HEK293 (cell line): Measurements from ENCODE around the gene STARD13.

ENCODE experiments used
- CTCF ChIA-PET: fragments of 350-600 bp; formaldehyde crosslinking; extraction: SDS; loops from one replicate; lab custom pipeline; 2021; ENCODE audit warnings: antibody characterized with exemption; lab: Yijun Ruan, JAX
- POLR2A ChIA-PET: fragments of 300-600 bp; formaldehyde crosslinking; extraction: SDS; loops from one replicate; lab custom pipeline; 2020; ENCODE audit warnings: antibody characterized with exemption, inconsistent platforms; lab: Yijun Ruan, JAX
- H3K27ac ChIP-seq: fragments of 200-500 bp; sonication (Bioruptor generic); 2 replicates; pipeline ENCODE4 v1.5.1; 2014; ENCODE audit warnings: low read depth, low read length, control low read depth, inconsistent platforms; ENCODE audit errors: extremely low read depth
- H3K36me3 ChIP-seq, 2 experiments: fragments of 200-500 bp in 1 of 2; sonication (Bioruptor generic) in 1 of 2; 1 replicate in 1 of 2; 2 replicates in 1 of 2; pipeline ENCODE4 v1.5.1; 2014 to 2017; ENCODE audit warnings: inconsistent platforms in 2 of 2, low read length in 2 of 2; ENCODE audit not compliant: control insufficient read depth in 2 of 2, insufficient read depth in 1 of 2
- H3K4me1 ChIP-seq: fragments of 200-500 bp; sonication (Bioruptor generic); 2 replicates; pipeline ENCODE4 v1.5.1; 2014; ENCODE audit warnings: mild to moderate bottlenecking, low read length, inconsistent platforms; ENCODE audit not compliant: control insufficient read depth, insufficient read depth
- H3K4me3 ChIP-seq: 2 replicates; pipeline ENCODE4 v1.5.1; 2011; ENCODE audit warnings: low read depth, mild to moderate bottlenecking, control low read depth, low read length, moderate library complexity
- H3K9me3 ChIP-seq: fragments of 200-500 bp; sonication (Bioruptor generic); 2 replicates; pipeline ENCODE4 v1.5.1; 2014; ENCODE audit warnings: low read depth, low read length, inconsistent platforms; ENCODE audit not compliant: control insufficient read depth, insufficient read depth
- CTCF ChIP-seq: fragments of 450-650 bp; formaldehyde crosslinking; IDR thresholded peaks from 2 replicates; pipeline ENCODE4 v1.5.1; 2016; ENCODE audit warnings: missing biosample characterization, missing genetic modification characterization
- EGR2 ChIP-seq: fragments of 450-650 bp; formaldehyde crosslinking; IDR thresholded peaks from 2 replicates; pipeline ENCODE4 v1.5.1; 2016; ENCODE audit warnings: low read depth, missing biosample characterization, missing genetic modification characterization
- GLIS2 ChIP-seq: fragments of 450-650 bp; formaldehyde crosslinking; IDR thresholded peaks from 2 replicates; pipeline ENCODE4 v1.5.1; 2016; ENCODE audit warnings: missing biosample characterization, missing genetic modification characterization
- HOXD13 ChIP-seq: sonication (generic); formaldehyde crosslinking; IDR thresholded peaks from 2 replicates; pipeline ENCODE4 v1.8.0; 2022; ENCODE audit warnings: missing genetic modification reagents, borderline replicate concordance
- KLF1 ChIP-seq: fragments of 450-650 bp; formaldehyde crosslinking; IDR thresholded peaks from 2 replicates; pipeline ENCODE4 v1.5.1; 2016; ENCODE audit warnings: missing biosample characterization, missing genetic modification characterization
- MEIS1 ChIP-seq: sonication (generic); formaldehyde crosslinking; IDR thresholded peaks from 2 replicates; pipeline ENCODE4 v1.8.1; 2022; ENCODE audit warnings: missing genetic modification reagents, mild to moderate bottlenecking, borderline replicate concordance
- MZF1 ChIP-seq: fragments of 450-650 bp; formaldehyde crosslinking; IDR thresholded peaks from 2 replicates; pipeline ENCODE4 v1.5.1; 2017; ENCODE audit warnings: missing biosample characterization, missing genetic modification characterization, borderline replicate concordance
- ZBTB44 ChIP-seq: fragments of 450-650 bp; IDR thresholded peaks from 2 replicates; pipeline ENCODE4 v1.5.1; 2018; ENCODE audit warnings: missing biosample characterization, mild to moderate bottlenecking, missing genetic modification characterization
- ZNF16 ChIP-seq: fragments of 450-650 bp; formaldehyde crosslinking; IDR thresholded peaks from 2 replicates; pipeline ENCODE4 v1.5.1; 2016; ENCODE audit warnings: low read depth, missing biosample characterization, missing genetic modification characterization
- ZNF174 ChIP-seq: fragments of 450-650 bp; formaldehyde crosslinking; IDR thresholded peaks from 2 replicates; pipeline ENCODE4 v1.5.0; 2017; ENCODE audit warnings: missing biosample characterization, mild to moderate bottlenecking, missing genetic modification characterization
- ZNF19 ChIP-seq: fragments of 450-650 bp; formaldehyde crosslinking; IDR thresholded peaks from 2 replicates; pipeline ENCODE4; 2016; ENCODE audit warnings: missing biosample characterization, missing genetic modification characterization, low read depth
- ZNF202 ChIP-seq: fragments of 450-650 bp; formaldehyde crosslinking; IDR thresholded peaks from 2 replicates; pipeline ENCODE4 v1.5.1; 2016; ENCODE audit warnings: missing biosample characterization, missing genetic modification characterization, borderline replicate concordance
- ZNF239 ChIP-seq: fragments of 450-650 bp; formaldehyde crosslinking; IDR thresholded peaks from 2 replicates; pipeline ENCODE4 v1.5.1; 2016; ENCODE audit warnings: missing biosample characterization, missing genetic modification characterization
- ZNF248 ChIP-seq: fragments of 450-650 bp; formaldehyde crosslinking; IDR thresholded peaks from 2 replicates; pipeline ENCODE4 v1.5.1; 2017; ENCODE audit warnings: missing biosample characterization, missing genetic modification characterization
- ZNF280C ChIP-seq: fragments of 450-650 bp; formaldehyde crosslinking; IDR thresholded peaks from 2 replicates; pipeline ENCODE4 v1.5.1; 2016; ENCODE audit warnings: missing biosample characterization, missing genetic modification characterization
- ZNF394 ChIP-seq: fragments of 450-650 bp; formaldehyde crosslinking; IDR thresholded peaks from 2 replicates; pipeline ENCODE4 v1.5.1; 2016; ENCODE audit warnings: missing biosample characterization, missing genetic modification characterization, mild to moderate bottlenecking, moderate library complexity, borderline replicate concordance
- ZNF530 ChIP-seq: fragments of 450-650 bp; formaldehyde crosslinking; IDR thresholded peaks from 2 replicates; pipeline ENCODE4 v1.5.1; 2016; ENCODE audit warnings: low read depth, missing biosample characterization, missing genetic modification characterization
- ZNF555 ChIP-seq: fragments of 450-650 bp; formaldehyde crosslinking; conservative IDR thresholded peaks from 2 replicates; pipeline ENCODE4 v1.5.1; 2017; ENCODE audit warnings: missing biosample characterization, mild to moderate bottlenecking, missing genetic modification characterization, inconsistent platforms
- ZNF561 ChIP-seq: fragments of 450-650 bp; IDR thresholded peaks from 2 replicates; pipeline ENCODE4 v1.5.1; 2018; ENCODE audit warnings: missing biosample characterization, missing genetic modification characterization, borderline replicate concordance
- ZNF600 ChIP-seq: fragments of 450-650 bp; formaldehyde crosslinking; IDR thresholded peaks from 2 replicates; pipeline ENCODE4 v1.5.1; 2016; ENCODE audit warnings: missing biosample characterization, missing genetic modification characterization
- ZNF654 ChIP-seq: fragments of 450-650 bp; formaldehyde crosslinking; IDR thresholded peaks from 2 replicates; pipeline ENCODE4 v1.5.1; 2016; ENCODE audit warnings: low read depth, missing biosample characterization, missing genetic modification characterization
- ZNF664 ChIP-seq: fragments of 450-650 bp; formaldehyde crosslinking; IDR thresholded peaks from 2 replicates; pipeline ENCODE4 v1.5.1; 2016; ENCODE audit warnings: missing biosample characterization, missing genetic modification characterization
- ZNF76 ChIP-seq: fragments of 450-650 bp; formaldehyde crosslinking; IDR thresholded peaks from 2 replicates; pipeline ENCODE4; 2016; ENCODE audit warnings: low read depth, missing biosample characterization, missing genetic modification characterization, borderline replicate concordance
- ZSCAN23 ChIP-seq: fragments of 450-650 bp; formaldehyde crosslinking; IDR thresholded peaks from 2 replicates; pipeline ENCODE4 v1.5.1; 2016; ENCODE audit warnings: missing biosample characterization, missing genetic modification characterization

The STARD13 gene

GRCh38 chr13:33330483-33330882 lies 44.9 kb upstream of the STARD13 start (continued):
- TF ChIP-seq ZNF16 (tag by site-specific recombination) (no peak), ZNF76 (tag by site-specific recombination) (no peak)

- POLR2A ChIA-PET, result no interaction called here
- Histone ChIP-seq H3K4me3 (no peak overlapping the region), H3K9me3 (no peaks in the 10 kb centered on the region), H3K36me3 (no peaks in the 10 kb centered on the region), H3K4me1 (no peaks in the 10 kb centered on the region), H3K27ac (no peak overlapping the region)
- CTCF ChIA-PET, result no interaction called here
- TF ChIP-seq ZNF530 (tag by site-specific recombination) (no peak), GLIS2 (tag by site-specific recombination) (no peak), MZF1 (tag by site-specific recombination) (no peak), ZNF202 (tag by site-specific recombination) (no peak), ZNF280C (no peak)
Measured at GRCh38 chr13:33328701-33329100, 43.1 kb upstream of the STARD13 start.

- ChIA-PET POLR2A (no interaction called here), CTCF (no interaction called here)
- Histone ChIP-seq H3K4me1 (peaks cover 2% of the 10 kb centered on the region; the same call in 1 of the 2 replicates), H3K4me3 (no peak overlapping the region), H3K27ac (no peak overlapping the region), H3K9me3 (no peaks in the 10 kb centered on the region), H3K36me3 (no peaks in the 10 kb centered on the region)
- no peak for TF ChIP-seq EGR2 (tag by site-specific recombination)
- no peak for TF ChIP-seq ZNF561 (tag by site-specific recombination)
- TF ChIP-seq HOXD13 (CRISPR knock-in tag), result no peak
- no peak for TF ChIP-seq ZNF248 (tag by site-specific recombination)
- no peak for TF ChIP-seq ZNF239 (tag by site-specific recombination)
- no peak for TF ChIP-seq ZNF555
- no peak for TF ChIP-seq ZNF664 (tag by site-specific recombination)
- TF ChIP-seq ZNF654, result no peak
- TF ChIP-seq MEIS1 (CRISPR knock-in tag), result no peak
- no peak for TF ChIP-seq KLF1 (tag by site-specific recombination)
- TF ChIP-seq ZBTB44 (tag by site-specific recombination), result no peak
- TF ChIP-seq CTCF (tag by site-specific recombination), result no peak
- TF ChIP-seq ZNF394 (tag by site-specific recombination), result no peak
- TF ChIP-seq ZNF174 (tag by site-specific recombination), result no peak
- no peak for TF ChIP-seq ZNF19 (tag by site-specific recombination)
- TF ChIP-seq ZNF600, result no peak
- no peak for TF ChIP-seq ZSCAN23 (tag by site-specific recombination)
Measured at GRCh38 chr13:33326723-33327122, 41.2 kb upstream of the STARD13 start.
